Mucosa of descending colon (tissue), 3 donors: ENCODE data around the gene TCOF1. TPM values are rescaled to one million over a fixed set of nuclear protein-coding genes. Genes with fewer than 3 reads are reported as not detected.

Experiments
- ATAC-seq: fragments of 200-7000 bp; cut with Tn5 transposase; one replicate; pipeline ENCODE4 v1.9.1; 2020; ENCODE audit warnings: mild to moderate bottlenecking, moderate library complexity
- DNase-seq, 3 donors: peaks; one replicate each; pipeline ENCODE4 v3.0.0-alpha.2; 2020
- H3K36me3 ChIP-seq: fragments of 200-600 bp; one replicate; pipeline ENCODE4 v1.8.0; 2021; ENCODE audit warnings: low read depth, mild to moderate bottlenecking
- H3K4me1 ChIP-seq: fragments of 200-600 bp; one replicate; pipeline ENCODE4 v1.8.0; 2021; ENCODE audit warnings: low read depth, mild to moderate bottlenecking
- H3K4me3 ChIP-seq: fragments of 200-600 bp; one replicate; pipeline ENCODE4 v1.8.0; 2021; ENCODE audit warnings: mild to moderate bottlenecking
- H3K9me3 ChIP-seq: fragments of 200-600 bp; one replicate; pipeline ENCODE4 v1.8.0; 2021; ENCODE audit warnings: mild to moderate bottlenecking
- CTCF ChIP-seq: fragments of 200-600 bp; IDR thresholded peaks from one replicate; pipeline ENCODE4 v1.8.0; 2022; ENCODE audit warnings: antibody characterized with exemption, mild to moderate bottlenecking
- intact Hi-C, 2 donors: fragments of 100-400 bp; cut with DNase I in 1 of 2; cut with micrococcal nuclease in 1 of 2; formaldehyde crosslinking; loops; one replicate each; pipeline versions ENCODE4 v1.11.0 to v1.11.1; 2022; cut with DNase I, micrococcal nuclease
- total RNA-seq, 3 donors: library from RNA; stranded (reverse); fragmentation: NEBNext Ultra II Directional in 2 of 3; extraction: Animal tissue kit (Norgen Biotek cat#: 25700) in 2 of 3; gene quantifications; one replicate each; pipeline versions ENCODE4 v1.2.1 to v1.2.4, GENCODE V29; 2021 to 2023
- donor health status: DM: no; HTN: no; CAD: no; lungs with moderate emphysema.
- donor health status: DM: no; HTN: no; CAD: no.
- donor health status: DM: no; HTN: yes; CAD: no.

The TCOF1 gene
- total RNA-seq, 3 donors from 2014 or later, result 17.3 to 36.2 (median 26.0) TPM

DNA sequence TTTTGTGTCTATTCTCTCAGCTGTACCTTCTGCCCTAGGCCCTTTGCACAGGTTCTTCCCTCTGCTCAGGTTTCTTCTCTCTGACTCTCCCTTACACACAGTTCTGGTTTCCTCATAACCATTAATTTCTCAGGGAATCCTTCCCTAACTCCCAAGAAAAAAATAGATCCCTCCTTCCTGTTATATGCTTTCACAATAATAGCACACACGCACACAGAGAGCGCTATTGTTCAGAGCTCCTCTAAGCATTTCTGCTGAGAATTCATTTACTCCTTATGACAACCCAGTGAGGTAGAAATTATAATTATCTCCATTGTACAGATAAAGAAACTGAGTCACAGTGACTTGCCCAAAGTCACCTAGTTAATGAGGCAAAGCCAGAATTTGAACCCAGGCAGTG, 1.7 kb upstream of the TCOF1 start:
- no peaks in the 10 kb centered on the region for H3K9me3 ChIP-seq
- H3K4me3 ChIP-seq, result no peak overlapping the region
- intact Hi-C loops, result loop anchor here in 1 of 2 donors (10.0 kb wide), 1 partner anchor 91 kb away; no protein-coding TSS in a partner anchor
- peaks cover 31% of the 10 kb centered on the region for H3K4me1 ChIP-seq
- no peaks in the 10 kb centered on the region for H3K36me3 ChIP-seq
- no peak for TF ChIP-seq CTCF
- ATAC-seq (no peak), DNase-seq (no peak)

- intact Hi-C loops, result loop anchor here in 1 of 2 donors (10.0 kb wide), 1 partner anchor 92 kb away; no protein-coding TSS in a partner anchor
- Histone ChIP-seq H3K4me1 (peaks cover 27% of the 10 kb centered on the region), H3K36me3 (no peaks in the 10 kb centered on the region), H3K4me3 (no peak overlapping the region), H3K9me3 (no peaks in the 10 kb centered on the region)
- DNase-seq, result peak in 2 of 3 donors; percentile 25 to 33
- ATAC-seq, result no peak
- TF ChIP-seq CTCF, result no peak
Measured at GRCh38 chr5:150356575-150357294, 762 bp upstream of the TCOF1 start.

DNA sequence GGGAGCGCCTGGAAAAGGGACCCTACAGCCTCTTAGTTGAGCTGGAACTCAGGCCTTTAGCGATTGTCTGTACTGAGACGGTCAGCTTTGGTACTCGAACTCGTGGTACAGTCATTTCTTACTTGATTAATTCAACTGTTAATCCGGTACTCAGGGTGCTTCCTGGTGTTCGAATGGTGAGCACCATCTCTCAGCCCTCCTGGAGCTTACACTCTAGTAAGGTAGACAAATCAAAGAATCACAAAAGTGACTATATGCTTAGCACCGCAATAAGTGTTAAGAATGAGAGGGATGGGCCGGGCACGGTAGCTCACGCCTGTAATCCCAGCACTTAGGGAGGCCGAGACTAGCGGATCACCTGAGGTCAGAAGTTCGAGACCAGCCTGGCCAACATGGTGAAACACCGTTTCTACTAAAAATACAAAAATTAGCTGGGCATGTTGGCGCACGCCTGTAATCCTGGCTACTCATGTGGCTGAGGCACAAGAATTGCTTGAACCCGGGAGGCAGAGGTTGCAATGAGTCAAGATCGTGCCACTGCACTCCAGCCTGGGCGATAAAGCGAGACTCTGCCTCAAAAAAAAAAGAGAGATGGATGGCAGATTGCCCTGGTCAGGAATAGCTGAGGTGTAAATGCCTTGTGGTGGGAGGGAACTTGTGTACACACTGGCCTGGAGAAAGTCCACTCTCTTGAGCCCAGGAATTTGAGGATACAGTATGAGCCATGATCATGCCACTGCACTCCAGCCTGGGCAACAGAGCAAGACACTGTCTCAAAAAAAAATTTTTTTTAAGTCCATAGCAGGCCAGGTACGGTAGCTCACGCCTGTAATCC, 981 bp downstream of the TCOF1 start:
- Histone ChIP-seq H3K36me3 (no peaks in the 10 kb centered on the region), H3K4me1 (peaks cover 18% of the 10 kb centered on the region), H3K4me3 (peak overlapping the region; percentile 58), H3K9me3 (no peaks in the 10 kb centered on the region)
- ATAC-seq (no peak), DNase-seq (no peak)
- TF ChIP-seq CTCF, result no peak
- intact Hi-C loops, result loop anchor here in 1 of 2 donors (10.0 kb wide), 1 partner anchor 94 kb away; no protein-coding TSS in a partner anchor

DNA sequence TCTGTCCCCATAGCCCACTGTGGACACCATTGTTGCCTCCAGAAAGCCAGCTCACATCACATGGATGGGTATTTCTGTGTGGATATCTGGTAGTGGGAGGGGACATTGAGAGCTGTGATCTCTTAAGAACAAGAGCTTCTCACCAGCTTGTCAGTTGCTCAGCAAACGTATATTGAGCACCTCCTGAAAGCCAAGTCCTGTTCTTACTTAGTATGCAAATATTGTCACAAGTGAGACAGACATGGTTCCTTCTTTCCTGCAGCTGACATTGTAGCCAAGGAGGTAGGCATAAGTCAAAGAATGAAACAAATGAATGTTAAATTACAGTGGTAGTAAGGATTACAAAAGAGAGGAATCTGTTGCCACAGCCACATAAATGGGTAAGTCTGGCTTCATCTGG, 3.8 kb downstream of the TCOF1 start:
- intact Hi-C loops, result no loop called here
- H3K36me3 ChIP-seq, result no peaks in the 10 kb centered on the region

GRCh38 chr5:150363185-150363584, 5.7 kb downstream of the TCOF1 start:
- H3K4me1 ChIP-seq, result peaks cover 8% of the 10 kb centered on the region
- H3K36me3 ChIP-seq, result no peaks in the 10 kb centered on the region
- DNase-seq, result no peak
- intact Hi-C loops, result no loop called here
- no peak for ATAC-seq
- no peak for TF ChIP-seq CTCF
- H3K9me3 ChIP-seq, result no peaks in the 10 kb centered on the region
- H3K4me3 ChIP-seq, result no peak overlapping the region

More for the DNA sequence above, 3.8 kb downstream of the TCOF1 start:
- H3K9me3 ChIP-seq, result no peaks in the 10 kb centered on the region
- peaks cover 18% of the 10 kb centered on the region for H3K4me1 ChIP-seq
- DNase-seq, result no peak
- no peak for TF ChIP-seq CTCF
- no peak overlapping the region for H3K4me3 ChIP-seq
- ATAC-seq, result no peak
